Fibroblast of lung (primary cell): ENCODE measurements around the gene TEK.

Source experiments
- EZH2 ChIP-seq: IDR thresholded peaks from 2 replicates; pipeline ENCODE4 v1.5.1; 2012; ENCODE audit warnings: low read length, control low read depth, mild to moderate bottlenecking; ENCODE audit errors: missing control alignments
- TF ChIP-seq, protein P1 (sequence below), 2 donors: IDR thresholded peaks in 1 of 2; conservative IDR thresholded peaks in 1 of 2; 1 replicate in 1 of 2; 2 replicates in 1 of 2; pipeline ENCODE4 v1.5.1; 2011 to 2012; ENCODE audit warnings: low read length in 2 of 2, control low read depth in 1 of 2, inconsistent platforms in 1 of 2, low read depth in 1 of 2, mild to moderate bottlenecking in 1 of 2

DNA sequence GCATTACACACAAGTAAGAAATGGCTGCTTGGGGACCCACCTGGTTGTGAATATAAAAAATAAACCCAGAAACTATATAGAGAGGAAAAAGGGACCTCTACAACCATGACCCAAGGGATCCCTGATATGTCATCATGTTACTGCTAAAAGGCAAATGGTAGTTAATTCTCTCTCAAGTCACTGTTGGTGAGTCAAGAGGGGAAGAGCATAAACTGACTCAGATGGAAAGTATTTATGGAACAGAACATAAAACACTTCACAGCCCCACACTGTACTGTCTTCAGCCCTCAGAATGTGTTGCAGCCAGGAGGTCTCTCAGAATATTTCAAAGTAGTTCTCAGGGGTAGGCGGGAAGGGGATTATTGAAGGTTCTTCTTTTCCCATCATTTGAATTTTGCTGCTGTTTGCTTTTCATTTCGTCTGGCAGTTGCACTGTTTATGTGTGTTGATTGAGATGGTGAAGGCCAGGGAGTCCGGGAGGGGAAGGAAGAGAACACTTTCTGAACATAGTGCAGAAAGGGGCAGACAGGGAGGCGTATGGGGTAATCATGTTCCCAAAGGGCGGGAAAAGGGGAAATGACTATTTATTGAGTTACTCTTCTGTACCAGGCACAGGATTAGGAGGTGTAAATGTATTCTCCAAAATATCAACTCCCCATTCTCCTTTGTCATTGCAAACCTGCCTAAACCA lies 85.5 kb downstream of the TEK start:
- TF ChIP-seq, protein P1, sequence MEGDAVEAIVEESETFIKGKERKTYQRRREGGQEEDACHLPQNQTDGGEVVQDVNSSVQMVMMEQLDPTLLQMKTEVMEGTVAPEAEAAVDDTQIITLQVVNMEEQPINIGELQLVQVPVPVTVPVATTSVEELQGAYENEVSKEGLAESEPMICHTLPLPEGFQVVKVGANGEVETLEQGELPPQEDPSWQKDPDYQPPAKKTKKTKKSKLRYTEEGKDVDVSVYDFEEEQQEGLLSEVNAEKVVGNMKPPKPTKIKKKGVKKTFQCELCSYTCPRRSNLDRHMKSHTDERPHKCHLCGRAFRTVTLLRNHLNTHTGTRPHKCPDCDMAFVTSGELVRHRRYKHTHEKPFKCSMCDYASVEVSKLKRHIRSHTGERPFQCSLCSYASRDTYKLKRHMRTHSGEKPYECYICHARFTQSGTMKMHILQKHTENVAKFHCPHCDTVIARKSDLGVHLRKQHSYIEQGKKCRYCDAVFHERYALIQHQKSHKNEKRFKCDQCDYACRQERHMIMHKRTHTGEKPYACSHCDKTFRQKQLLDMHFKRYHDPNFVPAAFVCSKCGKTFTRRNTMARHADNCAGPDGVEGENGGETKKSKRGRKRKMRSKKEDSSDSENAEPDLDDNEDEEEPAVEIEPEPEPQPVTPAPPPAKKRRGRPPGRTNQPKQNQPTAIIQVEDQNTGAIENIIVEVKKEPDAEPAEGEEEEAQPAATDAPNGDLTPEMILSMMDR (conservative IDR thresholded peaks at IDR 0.05 in 1 of 2, IDR thresholded peaks at IDR 0.05 in 1 of 2; ENCODE audit: low read depth in 1 of 2, low read length in 2 of 2), result no peak
- TF ChIP-seq EZH2, result no peak
